A673 (cell line): ENCODE measurements around the gene STAMBPL1. TPM values are rescaled to one million over a fixed set of nuclear protein-coding genes. Genes with fewer than 3 reads are reported as not detected.

Experiments
- BruUV-seq: library from RNA; stranded (reverse); fragments of 400-500 nt; replicated peaks from 2 replicates; lab custom pipeline; 2021; lab: Mats Ljungman, UMichigan
- CTCF ChIA-PET: fragments of 300-600 bp; sonication (Branson Sonifier 250); formaldehyde crosslinking; loops from one replicate; lab custom pipeline; 2022; ENCODE audit warnings: antibody characterized with exemption; lab: Charles Lee
- POLR2A ChIA-PET: fragments of 300-600 bp; sonication (Branson Sonifier 250); formaldehyde crosslinking; loops from one replicate; lab custom pipeline; 2022; ENCODE audit warnings: antibody characterized with exemption; ENCODE audit not compliant: low non-redundant PET; lab: Charles Lee
- DNase-seq: peaks from one replicate; pipeline ENCODE4 v3.0.0-alpha.2; 2015; ENCODE audit warnings: low spot score
- H3K27ac ChIP-seq: fragments of 200-600 bp; sonication (generic); 2 replicates; pipeline ENCODE4 v1.5.1; 2016; ENCODE audit warnings: mixed run types, low read depth, mild to moderate bottlenecking, mixed read lengths, antibody characterized with exemption, low read length; ENCODE audit not compliant: poor library complexity, severe bottlenecking
- H3K27me3 ChIP-seq: fragments of 200-600 bp; sonication (generic); replicated peaks from 2 replicates; pipeline ENCODE4 v1.6.1; 2017; ENCODE audit warnings: mixed run types, low read depth, mild to moderate bottlenecking, mixed read lengths, antibody characterized with exemption, low read length; ENCODE audit not compliant: insufficient read depth, poor library complexity
- H3K36me3 ChIP-seq: fragments of 200-600 bp; sonication (generic); 2 replicates; pipeline ENCODE4 v1.6.1; 2016; ENCODE audit warnings: mixed run types, mild to moderate bottlenecking, mixed read lengths, antibody characterized with exemption, low read length; ENCODE audit not compliant: insufficient read depth, poor library complexity, severe bottlenecking
- H3K4me1 ChIP-seq: fragments of 200-600 bp; sonication (generic); 2 replicates; pipeline ENCODE4 v1.6.1; 2017; ENCODE audit warnings: mixed run types, mild to moderate bottlenecking, mixed read lengths, antibody characterized with exemption, low read length; ENCODE audit not compliant: insufficient read depth, poor library complexity, severe bottlenecking
- H3K4me3 ChIP-seq: fragments of 200-600 bp; sonication (generic); 2 replicates; pipeline ENCODE4 v1.5.1; 2016; ENCODE audit warnings: low read depth, mixed run types, mild to moderate bottlenecking, mixed read lengths, low read length; ENCODE audit not compliant: poor library complexity, severe bottlenecking
- H3K9me3 ChIP-seq: fragments of 200-600 bp; sonication (generic); 2 replicates; pipeline ENCODE4 v1.6.1; 2016; ENCODE audit warnings: mixed run types, low read depth, mild to moderate bottlenecking, mixed read lengths, antibody characterized with exemption, low read length; ENCODE audit not compliant: poor library complexity, severe bottlenecking
- CTCF ChIP-seq: fragments of 300-800, 200-600 bp; sonication (generic); conservative IDR thresholded peaks from 2 replicates; pipeline ENCODE4 v1.5.1; 2017; ENCODE audit warnings: low read depth, mild to moderate bottlenecking, antibody characterized with exemption, low read length, moderate library complexity, mixed read lengths
- EZH2 ChIP-seq: fragments of 200-600 bp; sonication (generic); IDR thresholded peaks from 2 replicates; pipeline ENCODE4 v1.6.1; 2017; ENCODE audit warnings: borderline replicate concordance, low read depth, mild to moderate bottlenecking, mixed read lengths, antibody characterized with exemption, low read length; ENCODE audit not compliant: poor library complexity, severe bottlenecking
- intact Hi-C: fragments of 100-400 bp; cut with micrococcal nuclease; formaldehyde crosslinking; loops from one replicate; pipeline ENCODE4 v1.10.0; 2022; ENCODE audit not compliant: unreplicated experiment
- total RNA-seq: library from RNA; stranded (reverse); gene quantifications from 2 replicates; pipeline ENCODE4 v1.2.3, GENCODE V29; 2021

STAMBPL1 gene
- total RNA-seq, 1 experiment from 2014 or later = 71.8 TPM

- no TSS peak for BruUV-seq
- ChIA-PET CTCF (no interaction called here), POLR2A (no interaction called here)
- H3K9me3 ChIP-seq = no peaks in the 10 kb centered on the region
- no peak overlapping the region for H3K27ac ChIP-seq
- TF ChIP-seq CTCF (no peak), EZH2 (no peak)
- H3K36me3 ChIP-seq = no peaks in the 10 kb centered on the region
- no peaks in the 10 kb centered on the region for H3K4me1 ChIP-seq
- DNase-seq = no peak
- H3K4me3 ChIP-seq = no peak overlapping the region
- intact Hi-C loops = no loop called here
- no peaks in the 10 kb centered on the region for H3K27me3 ChIP-seq
Measured at GRCh38 chr10:88831709-88832108, 48.3 kb upstream of the STAMBPL1 start.

GRCh38 chr10:88832376-88832775, 47.7 kb upstream of the STAMBPL1 start:
- H3K27me3 ChIP-seq = no peaks in the 10 kb centered on the region
- CTCF ChIA-PET = no interaction called here
- no TSS peak for BruUV-seq

GRCh38 chr10:88833156-88833555, 46.9 kb upstream of the STAMBPL1 start:
- TF ChIP-seq EZH2 (no peak), CTCF (no peak)
- intact Hi-C loops = no loop called here
- no peak overlapping the region for H3K27ac ChIP-seq
- CTCF ChIA-PET = interaction anchor here (0.5 kb wide), 1 partner anchor 205 kb away, joined by 3 read pairs; no protein-coding TSS in a partner anchor
- no peaks in the 10 kb centered on the region for H3K9me3 ChIP-seq
- no TSS peak for BruUV-seq
- no peak for DNase-seq
- H3K4me1 ChIP-seq = no peaks in the 10 kb centered on the region
- H3K36me3 ChIP-seq = no peaks in the 10 kb centered on the region
- no peak overlapping the region for H3K4me3 ChIP-seq
- POLR2A ChIA-PET = no interaction called here
- H3K27me3 ChIP-seq = no peaks in the 10 kb centered on the region

More at GRCh38 chr10:88832376-88832775, 47.7 kb upstream of the STAMBPL1 start:
- POLR2A ChIA-PET = no interaction called here
- Histone ChIP-seq H3K36me3 (no peaks in the 10 kb centered on the region), H3K4me3 (no peak overlapping the region), H3K9me3 (no peaks in the 10 kb centered on the region), H3K27ac (no peak overlapping the region), H3K4me1 (no peaks in the 10 kb centered on the region)
- intact Hi-C loops = no loop called here
- TF ChIP-seq EZH2 (no peak), CTCF (no peak)
- DNase-seq = no peak
